H1 (cell line): ENCODE results near the gene RPTOR. TPM values are rescaled to one million over a fixed set of nuclear protein-coding genes. Genes with fewer than 3 reads are reported as not detected.

Experiments
- CTCF ChIA-PET: fragments of 300-600 bp; sonication (Branson Sonifier 250); formaldehyde crosslinking; loops from one replicate; lab custom pipeline; 2021; ENCODE audit not compliant: partially characterized antibody; lab: Charles Lee
- POLR2A ChIA-PET: fragments of 300-600 bp; sonication (Branson Sonifier 250); formaldehyde crosslinking; loops from one replicate; lab custom pipeline; 2021; ENCODE audit warnings: inconsistent platforms; ENCODE audit not compliant: partially characterized antibody; lab: Charles Lee
- DNase-seq, 2 experiments: peaks; one replicate each; pipeline versions ENCODE4 v3.0.0 to v3.0.0-alpha.2; 2010 to 2022; ENCODE audit warnings: low spot score in 2 of 2, low read depth in 1 of 2, mixed read lengths in 1 of 2
- FAIRE-seq: peaks from 2 replicates; lab custom pipeline; 2011; peaks lifted over from hg19 to GRCh38; lab: Jason Lieb, UNC
- H2AFZ ChIP-seq: 2 replicates; pipeline ENCODE4 v1.8.1; 2012; ENCODE audit warnings: low read length, inconsistent platforms
- H2AK5ac ChIP-seq: 2 replicates; pipeline ENCODE4 v1.6.1; 2013; ENCODE audit warnings: low read depth, low read length
- H2BK120ac ChIP-seq: replicated peaks from 2 replicates; pipeline ENCODE3; 2013; ENCODE audit warnings: low read depth, low read length, inconsistent platforms
- H2BK12ac ChIP-seq: 2 replicates; pipeline ENCODE4 v1.6.1; 2013; ENCODE audit warnings: low read depth, low read length
- H2BK15ac ChIP-seq: 2 replicates; pipeline ENCODE4 v1.6.1; 2013; ENCODE audit warnings: low read length
- H2BK20ac ChIP-seq: 2 replicates; pipeline ENCODE4 v1.6.1; 2013; ENCODE audit warnings: low read length
- H2BK5ac ChIP-seq: 2 replicates; pipeline ENCODE4 v1.6.1; 2013; ENCODE audit warnings: low read depth, low read length
- H3K14ac ChIP-seq: 2 replicates; pipeline ENCODE4 v1.6.1; 2013; ENCODE audit warnings: inconsistent platforms; ENCODE audit not compliant: insufficient read length
- H3K18ac ChIP-seq: 2 replicates; pipeline ENCODE4 v1.6.1; 2013; ENCODE audit warnings: low read length; ENCODE audit errors: extremely low read depth
- H3K23ac ChIP-seq: 2 replicates; pipeline ENCODE4 v1.6.1; 2013; ENCODE audit warnings: inconsistent platforms; ENCODE audit not compliant: insufficient read length
- H3K23me2 ChIP-seq: 2 replicates; pipeline ENCODE4 v1.6.1; 2013; ENCODE audit warnings: low read depth, low read length
- H3K27ac ChIP-seq: 2 replicates; pipeline ENCODE4 v1.6.1; 2011; ENCODE audit warnings: low read depth, low read length, inconsistent platforms
- H3K27me3 ChIP-seq, 4 experiments: replicated peaks in 1 of 4; 1 replicate in 1 of 4; 2 replicates in 3 of 4; pipeline versions ENCODE4 v1.6.1 to v1.8.1; 2011 to 2013; ENCODE audit warnings: low read length in 3 of 4, mild to moderate bottlenecking in 3 of 4, inconsistent platforms in 2 of 4, mixed read lengths in 2 of 4, moderate library complexity in 1 of 4; ENCODE audit not compliant: control insufficient read depth in 3 of 4, insufficient read depth in 3 of 4; ENCODE audit errors: extremely low read depth in 1 of 4
- H3K36me3 ChIP-seq, 4 experiments: 2 replicates each; pipeline versions ENCODE4 v1.6.1 to v1.8.1; 2011 to 2013; ENCODE audit warnings: mild to moderate bottlenecking in 4 of 4, low read length in 3 of 4, moderate library complexity in 2 of 4, control low read depth in 1 of 4, inconsistent platforms in 1 of 4; ENCODE audit not compliant: insufficient read depth in 4 of 4, control insufficient read depth in 2 of 4
- H3K4ac ChIP-seq: replicated peaks from 2 replicates; pipeline ENCODE3; 2013; ENCODE audit warnings: low read length, low read depth, mixed read lengths, inconsistent platforms; ENCODE audit not compliant: insufficient read length
- H3K4me1 ChIP-seq, 4 experiments: replicated peaks in 1 of 4; 1 replicate in 1 of 4; 2 replicates in 3 of 4; pipeline versions ENCODE4 v1.6.1 to v1.8.1; 2011 to 2013; ENCODE audit warnings: low read length in 3 of 4, inconsistent platforms in 2 of 4, mixed read lengths in 1 of 4; ENCODE audit not compliant: insufficient read depth in 4 of 4, control insufficient read depth in 3 of 4
- H3K4me2 ChIP-seq, 2 experiments: 2 replicates each; pipeline versions ENCODE4 v1.6.1 to v1.8.1; 2011 to 2013; ENCODE audit warnings: low read depth in 2 of 2, low read length in 2 of 2, control low read depth in 1 of 2, inconsistent platforms in 1 of 2, mild to moderate bottlenecking in 1 of 2; ENCODE audit not compliant: insufficient read depth in 1 of 2
- H3K4me3 ChIP-seq, 4 experiments: fragments of 200-600, 300-600 bp in 1 of 4; sonication (generic), shearing (Covaris generic), sonication (Bioruptor Twin) in 1 of 4; 2 replicates each; pipeline versions ENCODE4 v1.5.1 to v1.8.1; 2011 to 2016; ENCODE audit warnings: low read length in 4 of 4, low read depth in 3 of 4, control low read depth in 2 of 4, inconsistent platforms in 2 of 4, mild to moderate bottlenecking in 2 of 4, mixed read lengths in 1 of 4, moderate library complexity in 1 of 4; ENCODE audit not compliant: insufficient read depth in 2 of 4; ENCODE audit errors: extremely low read depth in 1 of 4
- H3K56ac ChIP-seq: replicated peaks from 2 replicates; pipeline ENCODE3; 2013; ENCODE audit warnings: low read depth, mild to moderate bottlenecking, mixed read lengths, low read length, inconsistent platforms; ENCODE audit not compliant: insufficient read length
- H3K79me1 ChIP-seq: 2 replicates; pipeline ENCODE4 v1.6.1; 2013; ENCODE audit warnings: low read depth, low read length, control low read depth
- H3K79me2 ChIP-seq, 2 experiments: 2 replicates each; pipeline versions ENCODE4 v1.6.1 to v1.8.1; 2012 to 2013; ENCODE audit warnings: low read length in 2 of 2, mild to moderate bottlenecking in 2 of 2, inconsistent platforms in 1 of 2; ENCODE audit not compliant: insufficient read depth in 2 of 2, control insufficient read depth in 1 of 2
- H3K9ac ChIP-seq, 4 experiments: replicated peaks in 1 of 4; 1 replicate in 1 of 4; 2 replicates in 3 of 4; pipeline versions ENCODE4 v1.6.1 to v1.8.1; 2011 to 2013; ENCODE audit warnings: low read depth in 3 of 4, low read length in 3 of 4, control low read depth in 2 of 4, mild to moderate bottlenecking in 2 of 4, moderate library complexity in 2 of 4, inconsistent platforms in 1 of 4; ENCODE audit errors: extremely low read depth in 1 of 4
- H3K9me3 ChIP-seq, 2 experiments: 2 replicates each; pipeline versions ENCODE4 v1.6.1 to v1.8.1; 2012 to 2013; ENCODE audit warnings: mild to moderate bottlenecking in 2 of 2, moderate library complexity in 2 of 2, control low read depth in 1 of 2, inconsistent platforms in 1 of 2, low read depth in 1 of 2, low read length in 1 of 2, mixed read lengths in 1 of 2; ENCODE audit not compliant: insufficient read depth in 2 of 2
- H4K20me1 ChIP-seq, 2 experiments: replicated peaks in 1 of 2; 2 replicates each; pipeline versions ENCODE3 to v1.8.1; 2011 to 2013; ENCODE audit warnings: inconsistent platforms in 2 of 2, low read length in 2 of 2, mild to moderate bottlenecking in 1 of 2; ENCODE audit not compliant: insufficient read depth in 2 of 2, control insufficient read depth in 1 of 2
- H4K5ac ChIP-seq: 2 replicates; pipeline ENCODE4 v1.6.1; 2013; ENCODE audit warnings: low read length, low read depth, mixed read lengths, inconsistent platforms; ENCODE audit not compliant: insufficient read length
- H4K8ac ChIP-seq: 2 replicates; pipeline ENCODE4 v1.8.0; 2013; ENCODE audit warnings: mild to moderate bottlenecking, moderate library complexity, low read length, inconsistent platforms; ENCODE audit not compliant: insufficient read depth; ENCODE audit errors: extremely low read depth
- H4K91ac ChIP-seq: replicated peaks from 2 replicates; pipeline ENCODE3; 2013; ENCODE audit warnings: low read length, mixed read lengths, inconsistent platforms; ENCODE audit not compliant: insufficient read length
- ASH2L ChIP-seq: fragments of 200-600, 300-600 bp; sonication (generic); IDR thresholded peaks from one replicate; pipeline ENCODE4 v1.7.1; 2017; ENCODE audit warnings: low read length
- ATF2 ChIP-seq: IDR thresholded peaks from 2 replicates; pipeline ENCODE4 v1.6.1; 2012; ENCODE audit warnings: low read length, inconsistent platforms
- CREB1 ChIP-seq: IDR thresholded peaks from 2 replicates; pipeline ENCODE4 v1.6.1; 2012; ENCODE audit warnings: inconsistent platforms
- EZH2 ChIP-seq: fragments of 200-600 bp; sonication (generic); IDR thresholded peaks from 2 replicates; pipeline ENCODE4 v1.7.1; 2012; ENCODE audit warnings: low read depth, mild to moderate bottlenecking, moderate library complexity, low read length, inconsistent platforms; ENCODE audit not compliant: severe bottlenecking
- HDAC6 ChIP-seq: IDR thresholded peaks from one replicate; pipeline ENCODE4 v1.7.1; 2012; ENCODE audit warnings: low read depth, mild to moderate bottlenecking, inconsistent platforms, low read length, moderate library complexity
- NANOG ChIP-seq: IDR thresholded peaks from 2 replicates; pipeline ENCODE4 v1.6.1; 2011; ENCODE audit warnings: low read length, low read depth, mild to moderate bottlenecking, inconsistent platforms; ENCODE audit not compliant: insufficient read depth, poor library complexity, severe bottlenecking
- RXRA ChIP-seq: IDR thresholded peaks from 2 replicates; pipeline ENCODE4 v1.6.1; 2011; ENCODE audit warnings: low read depth, mild to moderate bottlenecking, low read length, moderate library complexity; ENCODE audit not compliant: insufficient read depth
- SIX5 ChIP-seq: IDR thresholded peaks from 2 replicates; pipeline ENCODE4 v1.6.1; 2011; ENCODE audit warnings: mild to moderate bottlenecking, low read depth, low read length
- SP2 ChIP-seq: IDR thresholded peaks from 2 replicates; pipeline ENCODE4 v1.6.1; 2012; ENCODE audit warnings: mild to moderate bottlenecking, low read length, inconsistent platforms
- TAF1 ChIP-seq: IDR thresholded peaks from 2 replicates; pipeline ENCODE4 v1.6.1; 2011; ENCODE audit warnings: mild to moderate bottlenecking, low read depth, low read length
- TEAD4 ChIP-seq: IDR thresholded peaks from 2 replicates; pipeline ENCODE4 v1.6.1; 2012; ENCODE audit warnings: low read depth, low read length, inconsistent platforms, mixed read lengths
- WGBS, 2 experiments: shearing (Covaris generic) in 1 of 2; methylation state at CpG; one replicate each; pipeline versions ENCODE4 v1.1.6 to v1.1.7; 2013 to 2015; ENCODE audit warnings: low lambda C conversion rate in 2 of 2, mixed read lengths in 2 of 2, inconsistent platforms in 1 of 2, low coverage in 1 of 2, missing lambda C conversion rate in 1 of 2; ENCODE audit not compliant: insufficient replicate concordance in 2 of 2, insufficient coverage in 1 of 2, insufficient read length in 1 of 2; ENCODE audit errors: extremely low coverage in 1 of 2, missing lambda C conversion rate in 1 of 2; 5-methylcytosine and 5-hydroxymethylcytosine counted together
- polyA plus RNA-seq, 7 experiments: library from polyadenylated mRNA; depleted of rRNA in 3 of 7; stranded (reverse) in 5 of 7; unstranded in 2 of 7; fragments of >200 nt in 5 of 7; fragments of 200-250 nt in 2 of 7; gene quantifications; 1 replicate in 5 of 7; 2 replicates in 1 of 7; 4 replicates in 1 of 7; pipeline versions ENCODE4 v1.2.1 to v1.2.3, GENCODE V29; 2011 to 2013; ENCODE audit warnings: missing spikeins in 2 of 7, mixed read lengths in 2 of 7
- total RNA-seq: library from RNA; stranded (reverse); fragmentation: NEBNext Ultra II Directional; extraction: Animal tissue kit (Norgen Biotek cat#: 25700); gene quantifications from 2 replicates; pipeline ENCODE4 v1.2.1, GENCODE V29; 2021

Gene RPTOR
- total and polyA plus RNA-seq, 2 of the 8 experiments (the other 6 are each of a cell fraction or from before 2014, with no cell fraction given) = 6.9 to 28.7 TPM

GRCh38 chr17:80811181-80812105, 266.8 kb downstream of the RPTOR start:
- no peak overlapping the region for H4K5ac ChIP-seq
- no peak overlapping the region for H2BK20ac ChIP-seq
- TF ChIP-seq SIX5 (no peak), RXRA (no peak), TAF1 (no peak), EZH2 (no peak), ATF2 (no peak), CREB1 (no peak), TEAD4 (no peak), NANOG (no peak), SP2 (no peak), ASH2L (no peak), HDAC6 (no peak)

More at GRCh38 chr17:80811181-80812105, 266.8 kb downstream of the RPTOR start:
- Histone ChIP-seq H3K4me1 (no peaks in the 10 kb centered on the region; a peak in 1 of 7 replicates), H3K9ac (no peak overlapping the region), H3K23me2 (no peaks in the 10 kb centered on the region), H3K14ac (no peak overlapping the region), H2BK120ac (no peak overlapping the region), H2BK12ac (no peak overlapping the region), H3K4me2 (no peak overlapping the region), H4K8ac (no peak overlapping the region), H2BK5ac (no peak overlapping the region), H2AK5ac (no peak overlapping the region), H3K56ac (no peak overlapping the region), H3K27ac (no peak overlapping the region), H3K9me3 (peaks cover 0 to 4% of the 10 kb centered on the region in 2 experiments; a peak in 1 of 4 replicates), H3K18ac (no peak overlapping the region), H3K4me3 (no peak overlapping the region), H2BK15ac (no peak overlapping the region), H3K79me2 (no peaks in the 10 kb centered on the region), H3K36me3 (no peaks in the 10 kb centered on the region; a peak in 1 of 8 replicates), H3K4ac (no peak overlapping the region), H2AFZ (no peak overlapping the region), H3K23ac (no peak overlapping the region), H3K27me3 (no peaks in the 10 kb centered on the region), H3K79me1 (no peaks in the 10 kb centered on the region; the same call in 1 of the 2 replicates), H4K91ac (no peak overlapping the region), H4K20me1 (peaks cover 0 to 3% of the 10 kb centered on the region in 2 experiments)
- DNase-seq = no peak
- ChIA-PET POLR2A (no interaction called here), CTCF (interaction anchor here (0.6 to 1.4 kb wide), 6 partner anchors 9 to 196 kb away, joined by 3 to 4 read pairs (median 3); no protein-coding TSS in a partner anchor)
- FAIRE-seq = no peak
- 86% methylated on average over 21 of the region's 21 CpGs; no CpG with 5 or more reads in 1 of the 2 experiments for WGBS, 2 experiments
